ENCODE results near the gene PDE8B. TPM values are rescaled to one million over a fixed set of nuclear protein-coding genes. Genes with fewer than 3 reads are reported as not detected.

The PDE8B gene
- total RNA-seq, 4 donors from 2014 or later = 0.16 to 1.3 (median 0.71) TPM; not detected in 1

DNA sequence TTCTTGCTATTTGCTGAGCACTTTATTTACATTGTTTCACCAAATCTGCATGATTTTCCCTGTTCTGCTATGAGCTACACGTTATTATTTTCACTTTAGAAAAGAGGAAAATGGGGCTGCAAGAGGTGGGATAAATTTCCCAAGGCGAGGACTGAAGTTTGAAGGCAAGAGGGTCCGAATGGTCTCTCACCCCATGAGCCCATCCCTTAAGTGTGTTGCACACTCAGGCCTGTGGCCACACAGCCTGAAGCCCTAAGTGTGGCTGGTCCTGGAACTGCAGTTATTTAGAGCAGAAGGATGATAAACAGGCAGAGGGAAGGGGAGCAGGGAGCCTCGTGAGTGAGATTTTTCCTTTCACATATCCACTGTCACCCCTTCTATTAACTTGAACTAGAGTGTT, 7.8 kb downstream of the PDE8B start:
- Histone ChIP-seq H3K27me3 (peaks cover 8 to 20% (median 18%) of the 10 kb centered on the region in 3 donors), H3K36me3 (no peaks in the 10 kb centered on the region), H3K4me1 (no peaks in the 10 kb centered on the region), H3K9me3 (no peaks in the 10 kb centered on the region), H3K4me3 (no peak overlapping the region), H3K27ac (no peak overlapping the region)
- in situ Hi-C loops (cut with MboI; ENCODE audit: low sequenced_read_pairs in 4 of 4) = no loop called here
- intact Hi-C loops (cut with DNase I; ENCODE audit: low total_unique reads) = no loop called here
- no peak for ATAC-seq
- TF ChIP-seq, protein P1, sequence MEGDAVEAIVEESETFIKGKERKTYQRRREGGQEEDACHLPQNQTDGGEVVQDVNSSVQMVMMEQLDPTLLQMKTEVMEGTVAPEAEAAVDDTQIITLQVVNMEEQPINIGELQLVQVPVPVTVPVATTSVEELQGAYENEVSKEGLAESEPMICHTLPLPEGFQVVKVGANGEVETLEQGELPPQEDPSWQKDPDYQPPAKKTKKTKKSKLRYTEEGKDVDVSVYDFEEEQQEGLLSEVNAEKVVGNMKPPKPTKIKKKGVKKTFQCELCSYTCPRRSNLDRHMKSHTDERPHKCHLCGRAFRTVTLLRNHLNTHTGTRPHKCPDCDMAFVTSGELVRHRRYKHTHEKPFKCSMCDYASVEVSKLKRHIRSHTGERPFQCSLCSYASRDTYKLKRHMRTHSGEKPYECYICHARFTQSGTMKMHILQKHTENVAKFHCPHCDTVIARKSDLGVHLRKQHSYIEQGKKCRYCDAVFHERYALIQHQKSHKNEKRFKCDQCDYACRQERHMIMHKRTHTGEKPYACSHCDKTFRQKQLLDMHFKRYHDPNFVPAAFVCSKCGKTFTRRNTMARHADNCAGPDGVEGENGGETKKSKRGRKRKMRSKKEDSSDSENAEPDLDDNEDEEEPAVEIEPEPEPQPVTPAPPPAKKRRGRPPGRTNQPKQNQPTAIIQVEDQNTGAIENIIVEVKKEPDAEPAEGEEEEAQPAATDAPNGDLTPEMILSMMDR (IDR thresholded peaks at IDR 0.05 in 4 of 5, conservative IDR thresholded peaks at IDR 0.05 in 1 of 5) = no peak
- no peak for TF ChIP-seq POLR2A (IDR thresholded peaks at IDR 0.05)
- DNase-seq = no peak

DNA sequence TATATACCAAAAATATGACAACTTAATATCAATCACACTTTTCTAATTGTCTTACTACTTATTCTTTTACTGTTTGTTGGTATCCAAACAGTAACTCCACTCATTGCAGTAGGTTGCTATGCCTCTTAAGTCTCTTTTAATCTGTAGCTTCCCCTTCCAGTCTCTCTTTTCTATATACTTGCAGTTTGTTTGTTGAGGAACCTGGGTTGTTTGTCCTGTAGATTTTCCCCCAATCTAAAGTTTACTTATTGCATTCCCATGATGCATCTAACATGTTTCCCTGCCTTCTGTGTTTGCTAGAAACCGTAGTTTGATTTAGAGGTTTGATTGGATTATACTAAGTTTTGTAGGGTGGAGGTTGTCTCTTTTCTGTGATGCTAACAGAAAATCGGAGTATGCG, 10.6 kb downstream of the PDE8B start:
- Histone ChIP-seq H3K4me3 (no peak overlapping the region), H3K4me1 (no peaks in the 10 kb centered on the region), H3K27me3 (peaks cover 0 to 2% (median 0%) of the 10 kb centered on the region in 3 donors), H3K27ac (no peak overlapping the region), H3K9me3 (no peaks in the 10 kb centered on the region), H3K36me3 (no peaks in the 10 kb centered on the region)
- in situ Hi-C loops (cut with MboI; ENCODE audit: low sequenced_read_pairs in 4 of 4) (no loop called here), intact Hi-C loops (cut with DNase I; ENCODE audit: low total_unique reads) (no loop called here)
- ATAC-seq = no peak
- TF ChIP-seq POLR2A (IDR thresholded peaks at IDR 0.05) = no peak
- TF ChIP-seq, protein P1 (IDR thresholded peaks at IDR 0.05 in 4 of 5, conservative IDR thresholded peaks at IDR 0.05 in 1 of 5) = no peak
- DNase-seq = no peak

DNA sequence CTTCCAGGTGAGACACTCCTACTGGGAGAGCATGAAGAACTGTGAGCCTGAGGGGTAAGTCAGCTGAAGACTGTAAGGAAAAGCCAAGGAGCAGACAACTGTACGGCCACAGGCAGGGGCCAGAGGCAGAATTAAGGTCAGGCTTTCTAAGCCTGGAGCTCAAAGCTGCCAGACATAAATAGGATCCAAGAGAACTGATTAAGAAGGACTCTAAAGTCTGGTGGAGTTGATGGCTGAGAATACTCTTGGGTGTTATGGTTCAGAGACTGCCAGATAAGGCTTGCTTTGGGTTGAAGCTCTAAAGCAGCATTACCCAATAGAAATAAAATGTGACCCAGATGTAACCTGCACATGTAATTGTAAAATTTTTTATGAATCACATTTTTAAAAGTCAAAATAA, 12.2 kb downstream of the PDE8B start:
- Histone ChIP-seq H3K4me1 (no peaks in the 10 kb centered on the region), H3K9me3 (no peaks in the 10 kb centered on the region), H3K27me3 (peaks cover 0 to 3% (median 0%) of the 10 kb centered on the region in 3 donors), H3K27ac (no peak overlapping the region), H3K4me3 (no peak overlapping the region), H3K36me3 (no peaks in the 10 kb centered on the region)
- intact Hi-C loops (cut with DNase I; ENCODE audit: low total_unique reads) = no loop called here
- no peak for DNase-seq
- TF ChIP-seq POLR2A (IDR thresholded peaks at IDR 0.05) = no peak
- TF ChIP-seq, protein P1 (IDR thresholded peaks at IDR 0.05 in 4 of 5, conservative IDR thresholded peaks at IDR 0.05 in 1 of 5) = no peak
- in situ Hi-C loops (cut with MboI; ENCODE audit: low sequenced_read_pairs in 4 of 4) = no loop called here
- ATAC-seq = no peak

DNA sequence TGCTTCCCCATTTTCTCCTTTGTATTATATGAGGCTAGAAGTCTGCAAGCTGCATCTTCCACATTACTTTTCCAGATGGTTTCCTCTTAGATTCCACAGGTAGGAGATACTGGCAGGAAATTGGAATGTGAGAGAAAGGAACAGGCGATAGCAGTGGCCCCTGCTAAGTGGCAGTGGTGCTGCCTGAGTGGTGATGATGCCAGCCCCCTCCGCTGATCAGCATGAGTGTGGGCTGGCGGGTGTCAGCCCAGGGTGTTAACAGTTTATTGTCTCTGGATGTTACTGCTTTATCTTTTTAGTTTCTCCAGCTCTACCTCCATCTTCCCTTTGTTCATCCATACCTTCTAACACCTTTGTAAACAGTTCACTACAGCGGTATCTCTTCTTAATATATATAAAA, 13.2 kb downstream of the PDE8B start:
- H3K27me3 ChIP-seq = peaks cover 0 to 3% (median 0%) of the 10 kb centered on the region in 3 donors
- H3K27ac ChIP-seq = no peak overlapping the region
- no peak for TF ChIP-seq POLR2A (IDR thresholded peaks at IDR 0.05)
- TF ChIP-seq, protein P1 (IDR thresholded peaks at IDR 0.05 in 4 of 5, conservative IDR thresholded peaks at IDR 0.05 in 1 of 5) = no peak
- H3K9me3 ChIP-seq = no peaks in the 10 kb centered on the region
- H3K4me3 ChIP-seq = no peak overlapping the region
- no peaks in the 10 kb centered on the region for H3K36me3 ChIP-seq
- DNase-seq = no peak
- no peaks in the 10 kb centered on the region for H3K4me1 ChIP-seq
- no peak for ATAC-seq
- intact Hi-C loops (cut with DNase I; ENCODE audit: low total_unique reads) = no loop called here
- in situ Hi-C loops (cut with MboI; ENCODE audit: low sequenced_read_pairs in 4 of 4) = no loop called here

Data from gastrocnemius medialis (tissue), 4 donors.